Measurements from ENCODE around the gene SLC2A8. TPM values are rescaled to one million over a fixed set of nuclear protein-coding genes. Genes with fewer than 3 reads are reported as not detected.

The SLC2A8 gene
- total RNA-seq, 3 donors from 2014 or later (not counting 1 experiment from before 2014, with no cell fraction given): 21.1 to 30.6 (median 30.0) TPM

DNA sequence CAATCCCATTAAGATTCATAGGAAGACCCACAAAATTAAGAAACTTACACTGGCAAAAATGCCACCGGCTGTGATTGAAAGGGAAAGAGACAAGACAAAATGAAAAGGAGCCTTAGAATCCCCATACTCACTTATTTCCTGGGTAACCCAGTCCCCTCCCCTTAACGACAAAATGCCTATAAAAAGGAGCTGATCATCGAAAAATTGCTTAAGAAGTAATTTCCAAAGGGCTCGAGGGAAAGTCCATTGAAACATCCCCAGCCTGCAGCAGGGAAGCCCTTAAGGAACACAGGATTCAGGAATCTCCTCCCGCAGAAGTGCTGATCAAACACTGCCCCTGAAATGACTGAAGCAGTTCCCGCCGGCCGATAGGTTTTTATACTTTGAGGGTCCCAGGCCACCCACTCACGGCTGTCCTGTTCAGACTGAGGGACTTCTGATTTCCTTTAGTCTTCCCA, 26.5 kb downstream of the SLC2A8 start:
- Histone ChIP-seq H3K9me3 (ENCODE audit: control insufficient read depth, insufficient read depth, low read length) (no peaks in the 10 kb centered on the region), H3K4me1 (ENCODE audit: control insufficient read depth, insufficient read depth, low read length) (peaks cover 33% of the 10 kb centered on the region), H3K27me3 (ENCODE audit: control insufficient read depth, insufficient read depth, low read length) (no peaks in the 10 kb centered on the region), H3K4me3 (ENCODE audit: low read length) (peak overlapping the region; percentile 76), H3K36me3 (ENCODE audit: control insufficient read depth, insufficient read depth, low read length) (peaks cover 3% of the 10 kb centered on the region), H3K27ac (ENCODE audit: low read length) (peak overlapping the region; percentile 62)
- Mint-ChIP-seq H3K27me3 (ENCODE audit: low read depth in 2 of 2) (no peaks in the 10 kb centered on the region), H3K9me3 (no peaks in the 10 kb centered on the region), H3K4me3 (peak overlapping the region; percentile 99), H3K4me1 (peaks cover 41 to 56% of the 10 kb centered on the region in 2 donors), H3K36me3 (no peaks in the 10 kb centered on the region), H3K27ac (peak overlapping the region; percentile 95 to 99)
- ATAC-seq: no peak
- no peak for DNase-seq
- TF ChIP-seq, protein P1, sequence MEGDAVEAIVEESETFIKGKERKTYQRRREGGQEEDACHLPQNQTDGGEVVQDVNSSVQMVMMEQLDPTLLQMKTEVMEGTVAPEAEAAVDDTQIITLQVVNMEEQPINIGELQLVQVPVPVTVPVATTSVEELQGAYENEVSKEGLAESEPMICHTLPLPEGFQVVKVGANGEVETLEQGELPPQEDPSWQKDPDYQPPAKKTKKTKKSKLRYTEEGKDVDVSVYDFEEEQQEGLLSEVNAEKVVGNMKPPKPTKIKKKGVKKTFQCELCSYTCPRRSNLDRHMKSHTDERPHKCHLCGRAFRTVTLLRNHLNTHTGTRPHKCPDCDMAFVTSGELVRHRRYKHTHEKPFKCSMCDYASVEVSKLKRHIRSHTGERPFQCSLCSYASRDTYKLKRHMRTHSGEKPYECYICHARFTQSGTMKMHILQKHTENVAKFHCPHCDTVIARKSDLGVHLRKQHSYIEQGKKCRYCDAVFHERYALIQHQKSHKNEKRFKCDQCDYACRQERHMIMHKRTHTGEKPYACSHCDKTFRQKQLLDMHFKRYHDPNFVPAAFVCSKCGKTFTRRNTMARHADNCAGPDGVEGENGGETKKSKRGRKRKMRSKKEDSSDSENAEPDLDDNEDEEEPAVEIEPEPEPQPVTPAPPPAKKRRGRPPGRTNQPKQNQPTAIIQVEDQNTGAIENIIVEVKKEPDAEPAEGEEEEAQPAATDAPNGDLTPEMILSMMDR (IDR thresholded peaks at IDR 0.05): no peak
- intact Hi-C loops (cut with micrococcal nuclease): loop anchor here (10.0 kb wide), 1 partner anchor 139 kb away; no protein-coding TSS in a partner anchor
- WGBS (ENCODE audit: insufficient coverage): 2% methylated on average over 4 of the region's 9 CpGs

DNA sequence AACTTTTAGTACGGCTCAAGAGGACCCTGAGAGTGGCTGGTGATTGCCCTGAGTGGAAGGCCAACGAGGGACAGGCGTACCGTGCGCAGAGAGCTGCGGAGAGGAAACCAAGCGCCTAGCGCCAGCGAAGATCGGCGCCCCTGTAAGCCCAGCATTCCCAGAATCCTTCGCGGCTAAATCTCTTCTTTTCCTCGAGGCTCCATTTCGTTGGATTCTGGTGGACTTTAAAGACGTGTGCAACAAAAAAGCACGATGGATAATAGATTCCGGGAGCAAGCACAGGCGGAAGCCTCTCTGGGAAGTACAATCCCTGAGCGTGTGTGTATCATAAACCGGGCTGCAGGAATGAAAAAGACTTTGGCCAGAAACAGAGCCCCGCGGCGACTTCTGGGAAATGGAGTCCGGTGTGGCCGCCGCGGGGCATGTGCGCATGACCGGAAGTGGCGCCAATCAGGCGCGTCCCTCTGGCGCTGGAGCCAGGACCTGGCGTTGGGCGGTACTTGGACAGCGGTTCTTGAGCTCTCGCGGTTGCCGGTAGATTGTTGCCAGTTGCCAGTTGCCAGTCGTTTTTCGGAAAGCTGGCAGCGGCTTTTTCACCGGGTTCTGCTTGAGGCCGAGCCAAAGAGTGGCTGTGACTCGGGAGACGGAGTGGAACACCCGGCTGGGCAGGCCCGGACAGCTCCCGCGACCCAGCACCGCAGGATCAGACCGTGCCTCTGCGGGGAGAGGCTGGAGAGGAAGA, 27.1 kb downstream of the SLC2A8 start, which contains the start of gene ZNF79:
ZNF79 (plus strand) TSS at position 449 of the 742 bp plus-strand sequence. CDS start 406 bp downstream, outside the sequence.
- peak within 1 kb of the TSS; percentile 95 to 99 for H3K27ac Mint-ChIP-seq
- DNase-seq (peak; percentile 90 to 94), ATAC-seq (peak; percentile 90 to 94 (median 93))
- intact Hi-C loops (cut with micrococcal nuclease): loop anchor here (1.0 to 10.0 kb wide), 3 partner anchors 27 to 139 kb away; partner anchors contain the start of genes LRSAM1, RPL12 and SLC2A8
- H3K4me1 ChIP-seq (ENCODE audit: control insufficient read depth, insufficient read depth, low read length): peaks cover 27% of the 10 kb centered on the region
- peak within 1 kb of the TSS; percentile 76 for H3K4me3 ChIP-seq (ENCODE audit: low read length)
- H3K36me3 ChIP-seq (ENCODE audit: control insufficient read depth, insufficient read depth, low read length): peaks cover 8% of the 10 kb centered on the region
- H3K4me3 Mint-ChIP-seq: peak within 1 kb of the TSS; percentile 99
- peaks cover 37 to 51% of the 10 kb centered on the region in 2 donors for H3K4me1 Mint-ChIP-seq
- no peaks in the 10 kb centered on the region for H3K9me3 Mint-ChIP-seq
- peak within 1 kb of the TSS; percentile 62 for H3K27ac ChIP-seq (ENCODE audit: low read length)
- no peaks in the 10 kb centered on the region for H3K36me3 Mint-ChIP-seq
- under 1% methylated on average over 54 of the region's 54 CpGs for WGBS (ENCODE audit: insufficient coverage)
- no peaks in the 10 kb centered on the region for H3K27me3 ChIP-seq (ENCODE audit: control insufficient read depth, insufficient read depth, low read length)
- TF ChIP-seq, protein P1 (IDR thresholded peaks at IDR 0.05): no peak
- H3K27me3 Mint-ChIP-seq (ENCODE audit: low read depth in 2 of 2): no peaks in the 10 kb centered on the region
- no peaks in the 10 kb centered on the region for H3K9me3 ChIP-seq (ENCODE audit: control insufficient read depth, insufficient read depth, low read length)

DNA sequence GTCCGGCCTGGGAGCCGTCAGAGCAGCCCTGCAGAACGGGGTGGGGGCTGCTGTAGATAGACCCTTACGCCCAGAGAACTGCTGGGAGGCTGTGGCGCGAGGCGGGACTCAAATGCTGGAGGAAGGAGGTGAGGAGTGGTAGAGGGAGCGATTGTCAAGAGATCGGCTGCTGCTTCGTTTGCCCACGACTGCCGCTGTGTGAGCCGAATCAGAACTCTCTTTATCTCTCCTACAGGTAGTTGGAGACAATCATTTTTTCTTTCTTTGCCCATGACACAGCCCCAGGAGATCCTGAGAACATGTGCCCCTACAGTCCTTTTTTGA, 27.7 kb downstream of the SLC2A8 start:
- Mint-ChIP-seq H3K9me3 (no peaks in the 10 kb centered on the region), H3K27ac (peak overlapping the region; percentile 95 to 99), H3K4me3 (peak overlapping the region; percentile 99), H3K36me3 (no peaks in the 10 kb centered on the region), H3K4me1 (peaks cover 37 to 51% of the 10 kb centered on the region in 2 donors), H3K27me3 (ENCODE audit: low read depth in 2 of 2) (no peaks in the 10 kb centered on the region)
- Histone ChIP-seq H3K27ac (ENCODE audit: low read length) (peak overlapping the region; percentile 62), H3K4me3 (ENCODE audit: low read length) (peak overlapping the region; percentile 76), H3K36me3 (ENCODE audit: control insufficient read depth, insufficient read depth, low read length) (peaks cover 11% of the 10 kb centered on the region), H3K4me1 (ENCODE audit: control insufficient read depth, insufficient read depth, low read length) (peaks cover 25% of the 10 kb centered on the region), H3K27me3 (ENCODE audit: control insufficient read depth, insufficient read depth, low read length) (no peaks in the 10 kb centered on the region), H3K9me3 (ENCODE audit: control insufficient read depth, insufficient read depth, low read length) (no peaks in the 10 kb centered on the region)
- 1% methylated on average over 13 of the region's 13 CpGs for WGBS (ENCODE audit: insufficient coverage)
- ATAC-seq (peak; percentile 15 to 38 (median 31)), DNase-seq (peak in 1 of 2 donors; percentile 68)
- intact Hi-C loops (cut with micrococcal nuclease): loop anchor here (1.0 to 10.0 kb wide), 3 partner anchors 27 to 140 kb away; partner anchors contain the start of genes LRSAM1, RPL12 and SLC2A8
- TF ChIP-seq, protein P1 (IDR thresholded peaks at IDR 0.05): no peak
